HG03442 (cell line): ENCODE measurements around the gene KCNIP3.
A peak's percentile ranks its signal among the peaks of the same experiment; 100 is the strongest.

ENCODE experiments used
- ATAC-seq: cut with Tn5 transposase; IDR thresholded peaks from one replicate; pipeline ENCODE4 v1.9.1; 2021; ENCODE audit warnings: mild to moderate bottlenecking, moderate library complexity; ENCODE audit not compliant: unreplicated experiment

KCNIP3 gene

DNA sequence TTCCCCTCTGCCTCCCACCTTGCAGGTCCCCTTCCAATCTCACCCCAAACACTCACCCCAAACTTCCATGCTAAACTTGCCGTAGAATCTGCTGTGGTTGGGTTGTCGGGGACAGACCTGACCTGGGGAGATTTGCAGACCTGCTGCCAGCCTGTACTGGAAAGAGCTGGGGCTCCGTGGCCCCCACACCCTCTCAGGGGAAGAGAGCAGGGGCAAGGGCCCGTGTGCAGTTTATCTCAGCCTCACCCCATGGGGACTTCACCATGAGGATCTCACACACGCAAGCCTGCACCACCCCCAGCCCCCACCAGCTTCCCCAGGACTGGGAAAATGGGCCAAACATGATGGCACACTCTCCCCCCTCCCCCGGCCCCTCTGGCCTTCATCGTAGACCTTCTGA lies 30.7 kb downstream of the KCNIP3 start:
- no peak for ATAC-seq

GRCh38 chr2:95328358-95329125 lies 31.4 kb downstream of the KCNIP3 start:
- no peak for ATAC-seq

- no peak for ATAC-seq
These were observed 32.3 kb downstream of the KCNIP3 start for GRCh38 chr2:95329401-95329800.

GRCh38 chr2:95329891-95330793 lies 33.0 kb downstream of the KCNIP3 start:
- no peak for ATAC-seq

DNA sequence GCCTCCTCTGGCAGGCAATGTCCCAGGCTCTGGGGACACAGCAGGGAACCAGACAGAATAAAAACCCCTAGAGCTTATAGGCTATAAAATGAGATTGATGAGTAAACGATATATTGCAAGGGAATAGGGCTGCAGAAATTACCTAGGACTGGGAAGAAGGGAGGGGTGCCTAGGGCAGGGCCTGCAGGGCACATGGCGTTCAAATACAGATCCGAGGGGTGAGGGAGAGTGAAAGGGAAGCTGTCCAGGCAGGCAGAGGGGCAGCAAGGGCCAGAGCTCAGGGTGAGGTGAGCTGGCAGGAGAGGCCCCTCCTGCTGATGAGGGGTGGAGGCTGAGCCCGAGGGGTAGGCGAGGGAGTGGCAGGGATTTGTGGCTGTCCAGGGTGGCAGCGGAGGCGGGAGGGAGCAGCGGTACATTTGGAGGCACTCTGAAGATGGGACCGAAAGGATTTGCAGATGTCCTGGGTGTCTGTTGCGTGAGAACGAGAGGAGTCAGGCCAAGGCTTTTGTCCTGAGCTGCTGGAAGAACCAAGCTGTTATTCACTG lies 33.7 kb downstream of the KCNIP3 start:
- ATAC-seq: no peak

DNA sequence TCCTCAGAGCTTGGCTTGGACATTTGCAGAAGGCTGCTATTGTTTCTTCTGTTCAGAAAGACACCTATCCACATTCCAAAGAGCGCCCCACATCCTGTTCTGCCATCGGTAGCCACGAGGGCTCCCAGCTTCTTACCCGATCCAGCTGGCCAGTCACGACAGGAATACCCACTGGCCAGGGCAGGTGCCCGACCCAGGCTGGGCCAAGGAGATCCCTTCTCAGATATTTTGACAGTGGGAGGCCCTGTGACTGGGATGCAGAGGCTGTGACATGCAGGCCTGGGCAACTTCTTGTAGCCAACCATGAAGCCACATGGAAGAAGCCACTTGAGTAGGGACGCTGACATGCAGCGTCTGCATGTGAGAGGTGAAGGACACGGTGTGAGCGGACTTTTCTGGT lies 34.5 kb downstream of the KCNIP3 start:
- no peak for ATAC-seq

DNA sequence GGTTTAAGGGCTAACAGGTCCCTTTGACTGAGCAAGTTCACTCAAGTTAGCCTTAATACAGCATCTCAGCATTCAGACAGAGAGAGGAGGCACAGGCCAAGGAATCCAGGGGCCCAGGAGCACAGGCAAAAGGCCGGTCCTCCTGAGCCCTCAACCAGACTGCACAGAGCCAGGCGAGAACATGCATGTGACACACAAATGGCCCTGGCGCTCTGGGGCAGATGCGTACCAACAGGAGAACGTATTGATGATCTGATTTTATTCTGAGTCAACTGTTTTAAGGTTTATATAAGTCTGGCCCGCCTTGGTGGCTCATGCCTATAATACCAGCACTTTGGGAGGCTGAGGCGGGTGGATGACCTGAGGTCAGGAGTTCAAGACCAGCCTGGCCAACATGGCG lies 34.9 kb downstream of the KCNIP3 start:
- ATAC-seq: no peak

- no peak for ATAC-seq
These were observed 35.9 kb downstream of the KCNIP3 start for GRCh38 chr2:95333056-95333455.

GRCh38 chr2:95333888-95334338 lies 36.8 kb downstream of the KCNIP3 start:
- no peak for ATAC-seq

GRCh38 chr2:95334916-95335641 lies 37.9 kb downstream of the KCNIP3 start:
- ATAC-seq: no peak

- ATAC-seq: no peak
These were observed 39.3 kb downstream of the KCNIP3 start for GRCh38 chr2:95336406-95336805.

GRCh38 chr2:95337829-95338228 lies 40.7 kb downstream of the KCNIP3 start:
- no peak for ATAC-seq

DNA sequence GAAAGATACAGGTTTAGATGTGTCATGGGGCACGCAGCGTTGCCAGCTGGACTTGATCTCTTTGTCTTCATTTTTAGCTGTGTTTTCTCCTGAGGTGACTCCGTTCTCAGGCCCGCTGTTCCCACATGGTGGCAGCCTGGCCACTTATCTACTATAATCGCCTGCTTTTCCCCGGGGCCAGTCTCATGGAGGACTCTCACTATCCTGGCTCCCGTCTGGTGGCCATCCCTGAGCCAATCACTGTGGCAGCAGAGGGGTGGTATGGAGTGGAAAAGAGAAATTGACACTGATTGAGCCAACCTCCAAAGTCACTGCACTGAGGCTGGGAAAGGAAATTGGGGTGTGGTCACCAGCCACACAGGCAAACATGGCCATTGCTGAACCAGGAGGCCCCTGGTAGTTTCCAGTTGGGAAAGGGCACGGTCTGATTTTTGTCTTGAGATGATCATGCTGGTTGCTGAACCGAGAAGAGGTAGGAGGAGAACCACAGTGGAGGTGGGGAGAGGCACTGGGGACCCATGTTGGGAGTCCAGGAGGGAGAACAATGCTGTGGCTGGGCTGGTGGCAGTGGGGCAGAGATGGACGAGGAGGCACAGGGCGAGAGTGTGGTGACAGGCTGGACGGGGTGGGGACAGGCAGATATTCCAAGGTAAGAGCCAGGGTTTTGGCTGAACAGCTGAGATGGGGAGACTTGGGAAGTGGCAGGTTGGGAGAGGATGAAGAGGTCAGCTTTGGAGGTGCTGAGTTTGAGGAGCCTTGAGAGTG lies 45.6 kb downstream of the KCNIP3 start:
- no peak for ATAC-seq

GRCh38 chr2:95343429-95344214 lies 46.5 kb downstream of the KCNIP3 start:
- ATAC-seq: no peak

GRCh38 chr2:95344215-95344583 lies 47.1 kb downstream of the KCNIP3 start:
- ATAC-seq: no peak

DNA sequence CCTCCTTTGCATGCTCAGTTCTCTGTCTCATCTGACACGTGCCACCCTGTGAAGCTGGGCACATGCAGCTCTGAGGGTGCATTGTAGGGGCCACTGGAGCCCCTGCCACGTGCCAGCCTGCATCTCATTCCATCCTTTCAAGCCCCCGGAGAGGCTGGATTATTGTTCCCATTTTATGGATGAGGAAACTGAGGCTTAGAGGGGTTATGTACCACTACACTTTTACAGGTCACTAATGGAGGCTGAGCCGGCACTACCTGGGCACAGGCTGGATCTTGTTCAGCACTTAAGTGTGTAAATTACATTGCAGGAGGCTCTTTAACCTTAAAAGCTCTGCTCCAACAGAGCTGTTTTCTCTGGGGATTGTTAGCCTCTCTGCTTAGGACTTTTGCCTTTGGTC lies 47.5 kb downstream of the KCNIP3 start:
- no peak for ATAC-seq

GRCh38 chr2:95345081-95345562 lies 48.0 kb downstream of the KCNIP3 start:
- peak; percentile 4 for ATAC-seq

GRCh38 chr2:95345563-95346230 lies 48.5 kb downstream of the KCNIP3 start:
- ATAC-seq: peak; percentile 79

DNA sequence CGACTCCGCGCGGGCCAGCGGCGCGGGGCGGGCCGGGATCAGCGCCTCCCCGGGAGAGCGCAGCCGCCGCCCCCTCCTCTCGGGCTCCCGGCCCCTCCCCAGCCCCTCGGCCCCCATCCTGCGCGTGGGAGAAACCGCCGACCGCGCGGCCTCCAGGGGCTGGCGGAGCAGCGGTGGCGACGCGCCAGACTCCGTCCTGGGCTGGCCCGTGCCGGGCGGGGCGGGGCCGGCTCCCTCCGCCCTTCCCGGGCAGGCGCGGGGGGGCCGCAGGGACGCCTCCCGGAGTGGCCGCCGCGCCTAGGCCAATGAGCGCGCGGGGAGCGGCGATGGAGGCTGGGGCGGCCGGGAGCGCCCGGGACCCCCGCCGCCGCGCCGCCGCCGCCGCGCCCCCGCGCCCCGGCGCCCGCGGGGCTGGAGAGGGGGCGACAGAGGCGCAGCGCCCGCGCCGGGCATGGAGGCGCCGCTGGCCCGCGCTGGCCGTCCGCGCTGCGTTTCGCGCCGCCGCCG lies 49.1 kb downstream of the KCNIP3 start:
- peak; percentile 26 for ATAC-seq
